HCT116 (cell line): ENCODE results near the gene RPL18A. TPM values are rescaled to one million over a fixed set of nuclear protein-coding genes. Genes with fewer than 3 reads are reported as not detected.
A peak's percentile ranks its signal among the peaks of the same experiment; 100 is the strongest.

Source experiments
- ATAC-seq: fragments of 200-7000 bp; cut with Tn5 transposase; 2 replicates; pipeline ENCODE4 v1.9.1; 2020; ENCODE audit warnings: mild to moderate bottlenecking, moderate library complexity
- BruUV-seq: library from RNA; stranded (reverse); fragments of 400-500 nt; replicated peaks from 2 replicates; lab custom pipeline; 2021; lab: Mats Ljungman, UMichigan
- CTCF ChIA-PET: fragments of 300-600 bp; sonication (Branson Sonifier 250); formaldehyde crosslinking; loops from one replicate; lab custom pipeline; 2021; ENCODE audit warnings: antibody characterized with exemption; lab: Charles Lee
- POLR2A ChIA-PET: fragments of 300-600, 350-600 bp; sonication (Branson Sonifier 250); formaldehyde crosslinking; loops from one replicate; lab custom pipeline; 2021; ENCODE audit warnings: antibody characterized with exemption; lab: Charles Lee
- RAD21 ChIA-PET, 2 experiments: fragments of 300-600 bp; sonication (Branson Sonifier 250); formaldehyde crosslinking; loops; one replicate each; lab custom pipeline; 2023; ENCODE audit warnings: low total read pairs in 2 of 2; ENCODE audit not compliant: uncharacterized antibody in 2 of 2, unreplicated experiment in 2 of 2, low non-redundant PET in 1 of 2; lab: Charles Lee
- DNase-seq: peaks from one replicate; pipeline ENCODE4 v3.0.0-alpha.2; 2010; ENCODE audit warnings: low read depth, low spot score
- H2AFZ ChIP-seq: fragments of 200-600 bp; shearing (Covaris generic), sonication (generic); 2 replicates; pipeline ENCODE4 v1.6.1; 2017; ENCODE audit warnings: low read depth, mixed run types, mixed read lengths, antibody characterized with exemption, low read length; ENCODE audit not compliant: poor library complexity, severe bottlenecking
- H3K27ac ChIP-seq: 2 replicates; pipeline ENCODE4 v1.5.1; 2012; ENCODE audit warnings: low read depth, low read length
- H3K27me3 ChIP-seq: fragments of 200-600 bp; sonication (generic); 2 replicates; pipeline ENCODE4 v1.6.1; 2016; ENCODE audit warnings: mixed run types, low read length, mixed read lengths; ENCODE audit not compliant: insufficient read depth
- H3K36me3 ChIP-seq, 2 experiments: fragments of 200-500 bp in 1 of 2; fragments of 200-600 bp in 1 of 2; sonication (Bioruptor generic) in 1 of 2; sonication (generic) in 1 of 2; 2 replicates each; pipeline versions ENCODE4 v1.5.1 to v1.6.1; 2014 to 2016; ENCODE audit warnings: low read length in 2 of 2, inconsistent platforms in 1 of 2, mixed read lengths in 1 of 2, mixed run types in 1 of 2; ENCODE audit not compliant: insufficient read depth in 2 of 2, control insufficient read depth in 1 of 2
- H3K4me1 ChIP-seq, 2 experiments: fragments of 200-600 bp in 1 of 2; sonication (generic) in 1 of 2; 2 replicates each; pipeline versions ENCODE4 v1.5.1 to v1.6.1; 2012 to 2017; ENCODE audit warnings: low read length in 2 of 2, inconsistent platforms in 1 of 2, mild to moderate bottlenecking in 1 of 2, mixed read lengths in 1 of 2, mixed run types in 1 of 2, moderate library complexity in 1 of 2; ENCODE audit not compliant: insufficient read depth in 2 of 2, control insufficient read depth in 1 of 2
- H3K4me2 ChIP-seq: fragments of 200-600 bp; sonication (generic); 2 replicates; pipeline ENCODE4 v1.6.1; 2017; ENCODE audit warnings: mixed run types, low read length, mixed read lengths
- H3K4me3 ChIP-seq, 2 experiments: fragments of 200-600 bp in 1 of 2; sonication (generic) in 1 of 2; replicated peaks in 1 of 2; 2 replicates each; pipeline ENCODE4 v1.5.1; 2011 to 2016; ENCODE audit warnings: low read length in 2 of 2, control low read depth in 1 of 2, low read depth in 1 of 2, mild to moderate bottlenecking in 1 of 2, mixed read lengths in 1 of 2, mixed run types in 1 of 2
- H3K79me2 ChIP-seq: fragments of 200-600 bp; sonication (generic); 2 replicates; pipeline ENCODE4 v1.6.1; 2017; ENCODE audit warnings: mild to moderate bottlenecking, mixed run types, low read length, moderate library complexity, mixed read lengths; ENCODE audit not compliant: insufficient read depth
- H3K9ac ChIP-seq: fragments of 200-600 bp; sonication (generic); 2 replicates; pipeline ENCODE4 v1.6.1; 2016; ENCODE audit warnings: low read length, mixed read lengths
- H3K9me2 ChIP-seq: fragments of 200-600 bp; sonication (generic), shearing (Covaris generic); 2 replicates; pipeline ENCODE4 v1.6.1; 2017; ENCODE audit warnings: mixed run types, mild to moderate bottlenecking, moderate library complexity; ENCODE audit not compliant: insufficient read depth
- H3K9me3 ChIP-seq, 2 experiments: fragments of 200-500 bp in 1 of 2; fragments of 200-600 bp in 1 of 2; sonication (Bioruptor generic) in 1 of 2; sonication (generic) in 1 of 2; 2 replicates each; pipeline ENCODE4 v1.6.1; 2014 to 2017; ENCODE audit warnings: low read length in 2 of 2, mixed read lengths in 2 of 2, inconsistent platforms in 1 of 2, low read depth in 1 of 2, mild to moderate bottlenecking in 1 of 2, mixed run types in 1 of 2, moderate library complexity in 1 of 2; ENCODE audit not compliant: control insufficient read depth in 1 of 2, insufficient read depth in 1 of 2
- H4K20me1 ChIP-seq: fragments of 200-600 bp; sonication (generic), shearing (Covaris generic); 2 replicates; pipeline ENCODE4 v1.6.1; 2017; ENCODE audit warnings: mixed run types, mild to moderate bottlenecking, moderate library complexity; ENCODE audit not compliant: insufficient read depth
- ATF3 ChIP-seq: IDR thresholded peaks from 2 replicates; pipeline ENCODE4 v1.6.1; 2012
- CBX3 ChIP-seq: IDR thresholded peaks from 2 replicates; pipeline ENCODE4 v1.6.1; 2012; ENCODE audit warnings: low read depth
- CEBPB ChIP-seq: IDR thresholded peaks from 2 replicates; pipeline ENCODE4 v1.6.1; 2012; ENCODE audit warnings: low read depth
- CTCF ChIP-seq, 3 experiments: fragments of 200-600 bp in 1 of 3; sonication (generic) in 1 of 3; IDR thresholded peaks in 2 of 3; conservative IDR thresholded peaks in 1 of 3; 2 replicates each; pipeline ENCODE4 v1.5.1; 2012 to 2017; ENCODE audit warnings: low read depth in 2 of 3, low read length in 2 of 3, antibody characterized with exemption in 1 of 3, borderline replicate concordance in 1 of 3, control low read depth in 1 of 3, mild to moderate bottlenecking in 1 of 3, mixed read lengths in 1 of 3, mixed run types in 1 of 3, moderate library complexity in 1 of 3; ENCODE audit not compliant: insufficient read depth in 1 of 3
- FOSL1 ChIP-seq: IDR thresholded peaks from 2 replicates; pipeline ENCODE4 v1.6.1; 2012; ENCODE audit warnings: low read depth
- JUND ChIP-seq: IDR thresholded peaks from 2 replicates; pipeline ENCODE4 v1.6.1; 2012
- MAX ChIP-seq: IDR thresholded peaks from 2 replicates; pipeline ENCODE4 v1.6.1; 2012
- POLR2AphosphoS5 ChIP-seq: IDR thresholded peaks from 2 replicates; pipeline ENCODE4 v1.6.1; 2011; ENCODE audit warnings: mild to moderate bottlenecking, low read depth, low read length, moderate library complexity
- RAD21 ChIP-seq: IDR thresholded peaks from 2 replicates; pipeline ENCODE4 v1.6.1; 2012; ENCODE audit warnings: low read depth, mild to moderate bottlenecking
- REST ChIP-seq: IDR thresholded peaks from 2 replicates; pipeline ENCODE4 v1.6.1; 2012; ENCODE audit warnings: low read depth
- YY1 ChIP-seq: IDR thresholded peaks from 2 replicates; pipeline ENCODE4 v1.6.1; 2011; ENCODE audit warnings: low read length, low read depth, moderate library complexity, mild to moderate bottlenecking; ENCODE audit not compliant: insufficient replicate concordance; ENCODE audit errors: extremely low read depth
- ZBTB33 ChIP-seq: IDR thresholded peaks from 2 replicates; pipeline ENCODE4 v1.6.1; 2011; ENCODE audit warnings: mild to moderate bottlenecking, low read length, moderate library complexity; ENCODE audit not compliant: insufficient replicate concordance; ENCODE audit errors: extremely low read depth
- intact Hi-C: fragments of 100-400 bp; cut with micrococcal nuclease; formaldehyde crosslinking; loops from 2 replicates; pipeline ENCODE4 v1.10.0; 2022
- total RNA-seq: library from RNA; stranded (reverse); gene quantifications from one replicate; pipeline ENCODE4 v1.2.1, GENCODE V29; 2021; ENCODE audit not compliant: unreplicated experiment

The RPL18A gene
- total RNA-seq, 1 experiment from 2014 or later, result 3,525 TPM

- ChIA-PET RAD21 (interaction anchor here in 1 of 2 experiments (0.5 to 0.9 kb wide), 3 partner anchors 14 to 101 kb away, joined by 4 to 7 read pairs (median 5); partner anchors contain the start of gene CCDC124), POLR2A (interaction anchor here (0.6 to 2.4 kb wide), 14 partner anchors 11 to 763 kb away, joined by 3 to 37 read pairs (median 4); partner anchors contain the start of genes B3GNT3 and RPL18A)
- Histone ChIP-seq H3K4me2 (peak overlapping the region; percentile 97), H3K27me3 (no peaks in the 10 kb centered on the region), H3K9me3 (no peaks in the 10 kb centered on the region), H3K4me1 (peaks cover 15 to 37% of the 10 kb centered on the region in 2 experiments), H2AFZ (no peak overlapping the region), H3K4me3 (peak overlapping the region; percentile 66 to 74), H3K9ac (peak overlapping the region; percentile 77), H3K27ac (peak overlapping the region; percentile 49; the same call in 1 of the 2 replicates), H3K9me2 (no peaks in the 10 kb centered on the region), H3K79me2 (no peaks in the 10 kb centered on the region), H4K20me1 (no peaks in the 10 kb centered on the region), H3K36me3 (no peaks in the 10 kb centered on the region)
- no TSS peak for BruUV-seq
- DNase-seq, result no peak
- intact Hi-C loops, result no loop called here
- TF ChIP-seq CEBPB, result no peak
- TF ChIP-seq POLR2AphosphoS5, result no peak
- no peak for TF ChIP-seq RAD21
- no peak for TF ChIP-seq MAX
- no peak for TF ChIP-seq FOSL1
- TF ChIP-seq JUND, result no peak
- TF ChIP-seq CTCF (IDR thresholded peaks at IDR 0.05 in 2 of 3, conservative IDR thresholded peaks at IDR 0.05 in 1 of 3; ENCODE audit: borderline replicate concordance in 1 of 3, insufficient read depth in 1 of 3, low read depth in 2 of 3, low read length in 2 of 3), result no peak
- no peak for TF ChIP-seq REST
- TF ChIP-seq CBX3, result no peak
- TF ChIP-seq YY1, result no peak
- TF ChIP-seq ZBTB33, result no peak
- no peak for TF ChIP-seq ATF3
- TF ChIP-seq, all 23 proteins: peak for 0
- no peak for ATAC-seq
- CTCF ChIA-PET, result interaction anchor here (0.6 to 1.4 kb wide), 10 partner anchors 8 to 390 kb away, joined by 3 to 17 read pairs (median 3); partner anchors contain the start of gene RPL18A
Measured at GRCh38 chr19:17831419-17831888, 28.3 kb upstream of the RPL18A start.
